Occipital lobe (tissue), 2 donors: Measurements from ENCODE around the gene STIMATE. TPM values are rescaled to one million over a fixed set of nuclear protein-coding genes. Genes with fewer than 3 reads are reported as not detected.

Source experiments
- DNase-seq: peaks from one replicate; lab custom pipeline; 2025; lab: John Stamatoyannopoulos, UW
- total RNA-seq: library from RNA; depleted of rRNA; stranded (reverse); fragments of >200 nt; gene quantifications from one replicate; pipeline ENCODE4 v1.2.3, GENCODE V29; 2014

Gene STIMATE
- total RNA-seq, 1 donor from 2014 or later, result 9.2 TPM

DNA sequence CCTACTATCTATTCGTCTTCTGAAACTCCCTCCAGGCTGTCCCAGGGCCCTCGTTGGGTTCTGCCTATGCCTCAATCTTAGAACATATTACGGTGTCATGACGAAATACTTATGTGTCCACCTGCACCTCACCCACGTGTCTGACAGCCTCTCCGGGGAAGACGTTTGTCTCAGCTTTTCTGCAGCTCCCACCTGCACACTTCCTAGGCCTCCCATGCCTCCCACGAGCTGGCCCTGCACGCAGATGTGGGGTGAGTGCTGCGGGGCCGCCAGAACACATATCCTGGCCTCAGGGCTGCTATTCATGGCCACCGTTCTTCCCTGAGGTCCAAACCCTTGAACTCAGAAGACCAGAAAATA lies 55.4 kb downstream of the STIMATE start:
- no peak for DNase-seq

GRCh38 chr3:52841211-52841980 lies 56.0 kb downstream of the STIMATE start:
- DNase-seq, result no peak

DNA sequence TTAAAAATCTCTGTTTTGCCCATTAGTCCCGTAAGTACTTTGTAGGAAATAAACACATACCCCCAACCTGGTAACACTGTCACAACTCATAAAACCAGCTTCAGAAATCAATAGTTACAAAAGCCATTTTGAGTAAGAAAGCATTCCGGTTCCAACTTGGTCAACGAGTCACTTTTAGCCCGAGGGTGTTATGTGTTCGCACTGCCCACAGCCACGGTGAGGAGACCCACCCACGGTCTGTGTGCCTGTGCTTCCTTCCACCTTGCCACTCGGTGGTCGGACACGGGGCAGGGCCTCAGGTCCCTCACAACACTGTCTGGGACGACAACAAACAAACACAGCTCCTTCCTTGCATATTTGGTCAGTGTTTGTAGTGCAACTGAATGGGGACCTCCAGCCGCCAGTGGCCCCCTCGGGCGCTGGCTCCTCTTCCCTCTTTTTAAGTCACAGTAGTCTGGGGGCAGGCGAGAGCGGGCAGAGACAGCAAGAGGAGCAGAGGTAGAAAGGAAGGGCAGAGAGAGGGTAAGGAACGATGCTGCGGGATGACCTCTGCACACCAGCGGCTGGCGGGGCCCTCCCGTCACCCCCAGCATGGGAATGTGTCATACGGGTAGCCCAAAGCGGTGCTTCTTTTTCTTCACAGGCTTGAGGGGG lies 57.3 kb downstream of the STIMATE start:
- DNase-seq, result no peak

DNA sequence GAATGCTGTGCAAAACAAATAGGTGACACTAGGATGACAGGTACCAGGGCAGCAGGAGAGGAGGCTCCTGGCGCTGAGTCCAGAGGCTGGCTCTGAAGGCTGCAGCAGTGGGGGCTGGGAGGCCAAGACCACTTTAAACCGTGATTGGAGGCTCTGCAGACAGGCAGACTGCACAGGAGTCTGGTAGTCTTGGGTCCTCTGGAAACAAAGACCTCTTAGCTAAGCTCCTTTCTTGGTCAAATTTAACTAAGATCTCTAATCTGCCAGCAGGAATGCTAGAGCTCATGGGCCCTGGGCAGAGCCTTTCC lies 58.1 kb downstream of the STIMATE start:
- DNase-seq, result no peak

DNA sequence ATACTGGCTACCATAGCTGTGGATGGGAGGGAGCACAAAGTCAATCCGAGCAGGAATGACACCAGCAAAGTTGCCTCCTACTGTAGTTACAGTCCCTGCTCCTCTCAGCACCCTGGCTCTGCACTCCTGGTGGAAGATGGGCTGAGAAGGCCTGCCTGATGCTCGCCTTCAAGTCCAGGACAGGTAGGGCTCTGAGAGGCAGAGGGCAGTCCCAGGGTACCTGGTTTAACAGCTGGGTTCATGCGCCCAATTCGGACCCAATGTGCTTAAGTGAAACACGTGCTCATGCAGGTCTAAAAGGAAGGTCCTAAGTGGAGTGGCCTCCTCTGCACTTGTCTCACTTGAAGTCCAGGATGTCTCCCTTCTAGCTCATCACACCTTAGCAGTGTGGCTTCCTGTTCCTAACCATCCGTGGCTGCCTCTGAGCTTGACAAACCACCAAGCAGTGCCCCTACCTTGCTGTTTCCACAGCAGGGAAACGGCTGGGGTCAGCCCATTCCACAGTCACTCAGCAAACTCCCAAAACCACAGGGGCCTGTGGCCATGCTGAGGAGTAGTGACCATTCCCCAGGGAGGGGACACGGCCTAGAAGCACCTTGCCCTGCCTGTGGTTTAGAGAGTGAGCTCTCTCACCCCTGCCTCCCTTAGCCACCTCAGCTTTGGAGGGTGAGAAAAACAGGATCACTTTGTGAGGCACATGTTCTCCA lies 58.6 kb downstream of the STIMATE start:
- no peak for DNase-seq

DNA sequence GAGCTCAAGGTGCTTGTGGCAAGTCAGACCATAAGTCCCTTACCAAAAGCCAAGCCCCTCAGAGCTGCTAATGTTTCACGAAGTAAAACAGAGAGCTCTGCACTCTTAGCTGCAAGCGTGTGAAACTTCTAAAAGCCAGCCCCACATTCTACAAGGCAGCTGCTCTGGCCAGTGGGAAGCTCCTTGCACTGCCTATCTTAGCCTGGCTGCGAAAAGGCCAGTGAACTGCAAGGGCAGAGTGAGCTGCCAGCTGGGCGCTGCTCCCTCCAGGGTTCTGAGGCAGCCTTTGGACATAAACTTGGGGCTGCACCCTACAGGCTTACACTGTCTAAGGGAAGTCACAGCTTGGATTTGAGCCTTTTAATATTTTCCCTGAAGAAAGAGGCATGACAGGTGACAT lies 60.4 kb downstream of the STIMATE start:
- DNase-seq, result no peak

DNA sequence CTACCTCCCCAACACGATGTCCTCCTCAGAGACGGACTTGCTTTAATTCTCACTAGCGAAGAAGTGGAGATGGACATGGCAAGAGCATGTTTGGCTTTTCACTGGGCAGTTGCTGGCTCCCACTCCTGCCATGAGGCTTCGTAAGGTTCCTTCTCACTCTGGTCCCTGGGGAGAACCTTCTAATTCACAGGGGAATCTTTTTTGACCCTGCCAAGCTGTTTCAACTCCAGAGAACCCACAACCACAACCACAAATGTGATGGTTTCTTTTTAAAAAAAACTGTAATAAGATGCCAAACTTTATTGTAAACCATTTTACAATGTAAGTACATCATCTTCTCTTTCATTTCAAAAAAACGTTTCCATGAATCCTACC lies 60.9 kb downstream of the STIMATE start:
- no peak for DNase-seq

- DNase-seq, result no peak
These were observed 61.4 kb downstream of the STIMATE start for GRCh38 chr3:52835766-52836470.

- DNase-seq, result no peak
These were observed 62.4 kb downstream of the STIMATE start, which contains the start of gene MUSTN1 for GRCh38 chr3:52834871-52835501. Gene MUSTN1 (minus strand): TSS chr3:52835019. CDS start chr3:52834948, 71 bp downstream.

DNA sequence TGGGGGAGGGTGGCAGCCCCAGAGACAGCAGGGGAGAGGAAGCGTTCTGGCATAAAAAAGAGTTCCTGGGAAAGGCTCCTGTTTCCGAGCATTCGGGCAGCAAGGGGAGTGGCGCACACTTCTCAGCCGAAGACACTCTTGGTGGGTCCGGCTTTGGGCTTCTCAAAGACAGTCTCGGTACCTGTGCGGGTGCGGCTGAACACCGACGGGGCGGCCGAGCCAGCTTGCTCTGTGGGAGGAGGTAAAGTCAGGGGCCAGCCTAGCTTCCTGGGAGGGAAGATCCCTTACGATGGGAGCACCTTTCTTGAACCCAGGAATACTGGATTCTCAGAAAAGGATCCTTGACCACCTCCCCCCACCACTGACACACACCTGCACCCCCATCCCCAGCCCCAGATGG lies 64.1 kb downstream of the STIMATE start:
- no peak for DNase-seq

- DNase-seq, result peak; percentile 28
These were observed 65.6 kb downstream of the STIMATE start for GRCh38 chr3:52831500-52832301.

DNA sequence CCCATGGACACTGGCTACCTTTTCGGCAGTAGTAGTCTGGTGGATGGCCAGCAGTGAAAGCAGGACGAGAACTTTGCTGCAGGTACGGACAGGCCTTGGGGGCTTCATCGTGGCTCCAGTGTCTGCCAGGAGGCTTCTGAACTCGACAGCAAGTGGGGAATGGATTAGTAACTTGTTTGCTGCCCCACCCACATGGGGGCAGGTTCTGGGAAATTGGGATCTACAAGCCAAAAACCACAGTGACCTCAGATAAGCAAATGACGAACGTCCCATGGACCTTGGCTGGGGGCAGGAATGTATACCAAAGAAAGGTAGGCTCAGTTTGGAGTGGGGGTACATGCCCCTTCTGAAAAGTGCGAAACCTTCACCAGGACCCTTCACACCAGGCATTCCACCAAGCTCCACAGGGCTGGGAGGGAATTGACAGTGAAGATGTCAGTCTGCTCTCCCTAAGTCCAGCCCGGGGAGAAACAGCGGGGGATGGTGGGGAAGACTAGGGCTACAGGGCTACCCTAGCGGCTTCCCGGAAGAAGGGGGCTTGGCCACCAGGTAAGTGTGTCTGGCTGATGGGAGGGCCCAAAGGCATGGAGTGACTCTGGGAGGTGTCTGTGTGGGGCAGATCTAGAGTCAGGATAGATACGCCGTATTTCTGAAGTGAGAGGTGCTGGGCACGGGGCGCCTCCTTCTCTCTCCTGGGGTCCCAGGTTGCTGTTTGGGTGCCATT lies 66.7 kb downstream of the STIMATE start, which contains the start of gene ITIH4:
Gene ITIH4, minus strand, starts transcription at position 138 of the 724 bp plus-strand sequence. Its CDS starts 30 bp downstream, at position 108.
- DNase-seq, result no peak

DNA sequence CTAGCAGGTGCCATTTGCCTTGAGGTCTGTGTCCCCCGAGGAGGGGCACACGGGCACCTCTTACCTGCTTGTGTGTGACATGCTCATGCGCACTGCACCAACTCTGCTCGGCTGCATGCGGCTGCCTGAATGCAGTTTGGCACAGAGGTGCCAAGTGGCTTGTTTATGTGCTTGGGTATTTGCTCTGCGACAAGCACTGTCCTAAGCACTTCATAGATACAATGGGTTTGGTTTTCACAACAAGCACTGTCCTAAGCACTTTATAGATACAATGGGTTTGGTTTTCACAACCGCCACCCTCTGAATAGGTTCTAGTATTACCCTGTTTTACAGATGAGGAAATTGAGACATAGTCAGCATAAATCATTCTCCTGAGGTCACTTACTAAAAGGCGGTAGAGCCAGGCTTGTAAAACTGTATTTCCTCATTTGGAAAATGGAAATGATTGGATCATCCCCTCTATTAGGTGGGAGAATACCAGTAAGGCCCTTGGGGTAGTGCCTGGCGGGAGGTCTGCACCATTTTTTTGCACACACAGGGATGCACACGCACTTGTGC lies 67.4 kb downstream of the STIMATE start:
- no peak for DNase-seq

GRCh38 chr3:52829482-52829881 lies 67.9 kb downstream of the STIMATE start:
- DNase-seq, result no peak

- no peak for DNase-seq
These were observed 69.4 kb downstream of the STIMATE start for GRCh38 chr3:52827866-52828376.

GRCh38 chr3:52827441-52827840 lies 69.9 kb downstream of the STIMATE start:
- DNase-seq, result no peak

DNA sequence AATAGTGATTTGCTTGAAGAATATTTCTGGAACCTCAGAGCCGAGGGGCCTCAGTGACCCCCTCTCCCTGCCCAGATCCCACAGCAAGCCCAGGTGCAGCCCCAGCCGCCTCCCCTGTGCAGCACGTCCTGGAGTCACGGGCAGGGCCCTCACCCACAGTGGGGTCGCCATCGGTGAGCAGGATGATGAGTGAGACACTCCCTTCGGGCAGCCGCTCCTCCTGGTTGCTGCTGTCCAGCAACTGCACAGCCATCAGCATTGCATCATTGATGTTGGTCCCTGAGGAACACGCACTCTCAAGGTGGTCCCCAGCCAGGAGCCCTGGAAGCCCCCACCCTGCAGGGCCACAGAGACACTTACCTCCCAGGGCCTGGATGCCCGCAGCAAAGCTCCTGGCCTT lies 73.3 kb downstream of the STIMATE start:
- DNase-seq, result no peak

- no peak for DNase-seq
These were observed 75.0 kb downstream of the STIMATE start for GRCh38 chr3:52822363-52822762.

GRCh38 chr3:52820736-52821135 lies 76.6 kb downstream of the STIMATE start:
- no peak for DNase-seq
